GM23338 (cell line): ENCODE measurements around the gene KLF2. TPM values are rescaled to one million over a fixed set of nuclear protein-coding genes. Genes with fewer than 3 reads are reported as not detected.
A peak's percentile ranks its signal among the peaks of the same experiment; 100 is the strongest.

ENCODE experiments used
- ATAC-seq: fragments of 200-7000 bp; cut with Tn5 transposase; 3 replicates; pipeline ENCODE4 v1.9.1; 2020
- DNase-seq: peaks from one replicate; pipeline ENCODE4 v3.0.0-alpha.2; 2015; ENCODE audit warnings: low spot score
- H2AFZ ChIP-seq: fragments of 200-600 bp; sonication (generic); 2 replicates; pipeline ENCODE4 v1.8.0; 2016; ENCODE audit warnings: antibody characterized with exemption, mild to moderate bottlenecking, moderate library complexity
- H3F3A ChIP-seq: fragments of 200-600 bp; sonication (generic); replicated peaks from 2 replicates; pipeline ENCODE4 v1.8.0; 2017; ENCODE audit warnings: antibody characterized with exemption, mixed run types, low read depth
- H3K27ac ChIP-seq: fragments of 200-600 bp; sonication (generic); 2 replicates; pipeline ENCODE4 v1.6.1; 2016; ENCODE audit warnings: low read depth
- H3K27me3 ChIP-seq: fragments of 200-600 bp; sonication (generic); 2 replicates; pipeline ENCODE4 v1.8.0; 2016; ENCODE audit warnings: mild to moderate bottlenecking, mixed run types, moderate library complexity; ENCODE audit not compliant: insufficient read depth
- H3K36me3 ChIP-seq: fragments of 200-600 bp; sonication (generic); 2 replicates; pipeline ENCODE4 v1.8.0; 2016; ENCODE audit warnings: mild to moderate bottlenecking; ENCODE audit not compliant: insufficient read depth
- H3K4me1 ChIP-seq: fragments of 200-600 bp; sonication (generic); 2 replicates; pipeline ENCODE4 v1.8.0; 2016; ENCODE audit warnings: mild to moderate bottlenecking, moderate library complexity; ENCODE audit not compliant: insufficient read depth
- H3K4me2 ChIP-seq: fragments of 200-600 bp; sonication (generic); 2 replicates; pipeline ENCODE4 v1.7.1; 2017; ENCODE audit warnings: mixed run types
- H3K4me3 ChIP-seq: fragments of 200-600 bp; sonication (generic); 2 replicates; pipeline ENCODE4 v1.6.1; 2016; ENCODE audit warnings: mixed run types
- H3K79me2 ChIP-seq: fragments of 200-600 bp; sonication (generic); replicated peaks from 2 replicates; pipeline ENCODE4 v1.8.0; 2017; ENCODE audit warnings: mild to moderate bottlenecking; ENCODE audit not compliant: insufficient read depth
- H3K9me2 ChIP-seq: fragments of 200-600 bp; sonication (generic); 2 replicates; pipeline ENCODE4 v1.8.0; 2017; ENCODE audit not compliant: insufficient read depth
- H4K20me1 ChIP-seq: fragments of 200-600 bp; sonication (generic); replicated peaks from 2 replicates; pipeline ENCODE4 v1.8.0; 2017; ENCODE audit warnings: mild to moderate bottlenecking; ENCODE audit not compliant: insufficient read depth
- H3K27ac Mint-ChIP-seq: 2 replicates; pipeline ENCODE4 v1.8.0; 2020; ENCODE audit warnings: inconsistent platforms, mild to moderate bottlenecking, moderate library complexity, mixed read lengths
- H3K27me3 Mint-ChIP-seq: 3 replicates; pipeline ENCODE4 v1.8.0; 2022; ENCODE audit warnings: low read depth, mild to moderate bottlenecking, moderate library complexity, mixed read lengths, inconsistent platforms; ENCODE audit not compliant: insufficient read depth, poor library complexity
- H3K36me3 Mint-ChIP-seq: 3 replicates; pipeline ENCODE4 v1.8.0; 2021; ENCODE audit warnings: low read depth, mild to moderate bottlenecking, inconsistent platforms, moderate library complexity, mixed read lengths
- H3K4me1 Mint-ChIP-seq: 3 replicates; pipeline ENCODE4 v1.8.0; 2020; ENCODE audit warnings: mild to moderate bottlenecking, inconsistent platforms, mixed read lengths
- H3K4me3 Mint-ChIP-seq: 3 replicates; pipeline ENCODE4 v1.8.0; 2021; ENCODE audit warnings: moderate library complexity, mild to moderate bottlenecking, inconsistent platforms, mixed read lengths
- H3K9me3 Mint-ChIP-seq: 3 replicates; pipeline ENCODE4 v1.8.0; 2020; ENCODE audit warnings: moderate library complexity, mild to moderate bottlenecking, inconsistent platforms, mixed read lengths
- CTCF ChIP-seq, 2 experiments: fragments of 200-600 bp in 1 of 2; sonication (generic) in 1 of 2; conservative IDR thresholded peaks; 2 replicates each; pipeline versions ENCODE4 v1.5.1 to v1.6.1; 2016 to 2017; ENCODE audit warnings: antibody characterized with exemption in 2 of 2, low read depth in 2 of 2, mild to moderate bottlenecking in 2 of 2, moderate library complexity in 1 of 2
- JUNB ChIP-seq: IDR thresholded peaks from one replicate; pipeline ENCODE4 v1.6.1; 2016; ENCODE audit warnings: antibody characterized with exemption; ENCODE audit not compliant: unreplicated experiment
- NANOG ChIP-seq: IDR thresholded peaks from 2 replicates; pipeline ENCODE4 v1.6.1; 2016; ENCODE audit warnings: antibody characterized with exemption, borderline replicate concordance
- POLR2AphosphoS5 ChIP-seq: IDR thresholded peaks from 2 replicates; pipeline ENCODE4 v1.6.1; 2016; ENCODE audit warnings: antibody characterized with exemption, low read depth
- REST ChIP-seq: IDR thresholded peaks from one replicate; pipeline ENCODE4 v1.6.1; 2018; ENCODE audit warnings: antibody characterized with exemption; ENCODE audit not compliant: unreplicated experiment
- ZNF114 ChIP-seq: fragments of 250-450 bp; sonication (Bioruptor Pico); IDR thresholded peaks from 2 replicates; pipeline ENCODE4 v1.5.0; 2020; ENCODE audit warnings: mild to moderate bottlenecking, moderate library complexity
- polyA plus RNA-seq: library from polyadenylated mRNA; unstranded; fragments of >200 nt; fragmentation: Nextera tagmentation; extraction: Ambion mirVana; gene quantifications from 2 replicates; pipeline ENCODE4 v1.2.1, GENCODE V29; 2016
- total RNA-seq: library from RNA; depleted of rRNA; stranded (reverse); fragments of >200 nt; shearing (Covaris generic); gene quantifications from 2 replicates; pipeline ENCODE4 v1.2.3, GENCODE V29; 2014
- TF ChIP-seq, protein P1 (sequence below): IDR thresholded peaks from 2 replicates; pipeline ENCODE4 v1.6.1; 2016; ENCODE audit warnings: antibody characterized with exemption

Gene KLF2
- total and polyA plus RNA-seq, 2 experiments from 2014 or later, result 0.90 TPM; not detected in 1

DNA sequence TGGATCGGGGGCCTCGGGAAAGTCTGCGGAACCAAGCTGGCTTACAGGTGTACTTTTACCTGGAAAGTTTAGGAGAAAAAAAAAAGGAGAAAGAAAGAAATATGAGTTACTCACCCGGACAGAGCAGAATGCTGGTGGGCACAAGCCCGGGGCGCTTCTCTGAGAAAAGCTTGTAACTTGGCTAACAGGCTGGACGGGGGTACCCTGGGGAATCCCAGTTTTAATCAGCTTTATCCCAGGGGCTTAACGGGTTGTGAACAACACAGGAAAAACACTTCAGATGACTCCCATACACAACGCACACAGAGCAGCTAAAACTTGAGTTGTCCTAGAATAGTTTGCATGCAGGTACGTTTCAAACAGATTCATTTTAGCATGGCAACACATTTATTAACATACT is 37.3 kb downstream of the KLF2 start (continued):
- TF ChIP-seq, protein P1, sequence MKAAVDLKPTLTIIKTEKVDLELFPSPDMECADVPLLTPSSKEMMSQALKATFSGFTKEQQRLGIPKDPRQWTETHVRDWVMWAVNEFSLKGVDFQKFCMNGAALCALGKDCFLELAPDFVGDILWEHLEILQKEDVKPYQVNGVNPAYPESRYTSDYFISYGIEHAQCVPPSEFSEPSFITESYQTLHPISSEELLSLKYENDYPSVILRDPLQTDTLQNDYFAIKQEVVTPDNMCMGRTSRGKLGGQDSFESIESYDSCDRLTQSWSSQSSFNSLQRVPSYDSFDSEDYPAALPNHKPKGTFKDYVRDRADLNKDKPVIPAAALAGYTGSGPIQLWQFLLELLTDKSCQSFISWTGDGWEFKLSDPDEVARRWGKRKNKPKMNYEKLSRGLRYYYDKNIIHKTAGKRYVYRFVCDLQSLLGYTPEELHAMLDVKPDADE, result no peak
- TF ChIP-seq ZNF114 (CRISPR knock-in tag) (no peak), REST (no peak), JUNB (no peak)

GRCh38 chr19:16363133-16363851 is 38.7 kb downstream of the KLF2 start:
- Mint-ChIP-seq H3K9me3 (no peaks in the 10 kb centered on the region), H3K27ac (0 out of 2 replicates have a peak overlapping the region, but pooled peaks have one; percentile 34), H3K27me3 (peaks cover 15% of the 10 kb centered on the region), H3K4me3 (no peak overlapping the region), H3K4me1 (peaks cover 25% of the 10 kb centered on the region), H3K36me3 (peaks cover 5% of the 10 kb centered on the region; the same call in 1 of the 3 replicates)
- TF ChIP-seq POLR2AphosphoS5 (no peak), CTCF (conservative IDR thresholded peaks at IDR 0.05; ENCODE audit: low read depth in 2 of 2) (no peak), NANOG (no peak)
- H3F3A ChIP-seq, result no peaks in the 10 kb centered on the region
- ATAC-seq (peak; percentile 23), DNase-seq (no peak)
- no peaks in the 10 kb centered on the region; the same call in 1 of the 2 replicates for H4K20me1 ChIP-seq
- no peaks in the 10 kb centered on the region for H3K79me2 ChIP-seq
- no peaks in the 10 kb centered on the region for H3K27me3 ChIP-seq
- H3K4me2 ChIP-seq, result no peak overlapping the region
- H3K9me2 ChIP-seq, result no peaks in the 10 kb centered on the region
- no peaks in the 10 kb centered on the region for H3K36me3 ChIP-seq
- no peak overlapping the region for H2AFZ ChIP-seq
- peaks cover 8% of the 10 kb centered on the region; the same call in 1 of the 2 replicates for H3K4me1 ChIP-seq
- H3K4me3 ChIP-seq, result no peak overlapping the region
- peak overlapping the region; percentile 3; the same call in 1 of the 2 replicates for H3K27ac ChIP-seq
